Dermis microvascular lymphatic vessel endothelial cell (primary cell): ENCODE measurements around the gene MTPN. TPM values are rescaled to one million over a fixed set of nuclear protein-coding genes. Genes with fewer than 3 reads are reported as not detected.

Source experiments
- DNase-seq, 2 donors: peaks; one replicate each; pipeline versions ENCODE4 v3.0.0 to v3.0.0-alpha.2; 2010; ENCODE audit warnings: low read depth in 2 of 2
- total RNA-seq: library from RNA; depleted of rRNA; stranded (reverse); fragments of >200 nt; gene quantifications from 2 replicates; pipeline ENCODE4 v1.2.1, GENCODE V29; 2014

Gene MTPN
- total RNA-seq, 1 donor from 2014 or later = 108 TPM

- no peak for DNase-seq
Observed at GRCh38 chr7:135928136-135928535, 49.0 kb downstream of the MTPN start.

GRCh38 chr7:135925210-135925609 lies 51.9 kb downstream of the MTPN start:
- DNase-seq = no peak

- DNase-seq = no peak
Observed at GRCh38 chr7:135924302-135924701, 52.9 kb downstream of the MTPN start.

- no peak for DNase-seq
Observed at GRCh38 chr7:135922263-135922662, 54.9 kb downstream of the MTPN start.

- no peak for DNase-seq
Observed at GRCh38 chr7:135920478-135920877, 56.7 kb downstream of the MTPN start.

GRCh38 chr7:135919071-135919841 lies 57.9 kb downstream of the MTPN start:
- DNase-seq = no peak

- no peak for DNase-seq
Observed at GRCh38 chr7:135918134-135918533, 59.0 kb downstream of the MTPN start.

- DNase-seq = no peak
Observed at GRCh38 chr7:135917721-135918120, 59.4 kb downstream of the MTPN start.

- no peak for DNase-seq
Observed at GRCh38 chr7:135914346-135914745, 62.8 kb downstream of the MTPN start.

GRCh38 chr7:135913404-135913803 lies 63.8 kb downstream of the MTPN start:
- DNase-seq = no peak

GRCh38 chr7:135911099-135911498 lies 66.1 kb downstream of the MTPN start:
- no peak for DNase-seq

GRCh38 chr7:135910393-135911036 lies 66.6 kb downstream of the MTPN start:
- no peak for DNase-seq

GRCh38 chr7:135905858-135906257 lies 71.3 kb downstream of the MTPN start:
- DNase-seq = no peak

GRCh38 chr7:135905355-135905754 lies 71.8 kb downstream of the MTPN start:
- no peak for DNase-seq

GRCh38 chr7:135904282-135904681 lies 72.9 kb downstream of the MTPN start:
- no peak for DNase-seq

GRCh38 chr7:135901585-135902540 lies 75.3 kb downstream of the MTPN start:
- DNase-seq = no peak

- no peak for DNase-seq
Observed at GRCh38 chr7:135900065-135900546, 77.1 kb downstream of the MTPN start.

GRCh38 chr7:135899458-135900064 lies 77.6 kb downstream of the MTPN start:
- DNase-seq = no peak

- no peak for DNase-seq
Observed at GRCh38 chr7:135898226-135898625, 78.9 kb downstream of the MTPN start.

- DNase-seq = no peak
Observed at GRCh38 chr7:135894816-135895215, 82.3 kb downstream of the MTPN start.

GRCh38 chr7:135889823-135890222 lies 87.3 kb downstream of the MTPN start:
- DNase-seq = no peak
